Activated naive CD4-positive, alpha-beta T cell treated with anti-CD3 and anti-CD28 coated beads, Interleukin-2, amount 50 U/mL, for 24 hours (primary cell): ENCODE measurements around the gene PCDHGA1.
"Not testable (repeated sequence)": the region's sequence is repeated elsewhere in the genome, so short reads cannot be mapped to it uniquely, and the experiment has no call there.

Experiments
- H3K27ac Mint-ChIP-seq: one replicate; pipeline ENCODE4 v1.8.0; 2021; ENCODE audit warnings: mild to moderate bottlenecking, mixed read lengths
- H3K27me3 Mint-ChIP-seq: one replicate; pipeline ENCODE4 v1.8.0; 2021; ENCODE audit warnings: mixed read lengths
- H3K36me3 Mint-ChIP-seq: one replicate; pipeline ENCODE4 v1.8.0; 2021; ENCODE audit warnings: mixed read lengths
- H3K4me1 Mint-ChIP-seq: one replicate; pipeline ENCODE4 v1.8.0; 2021; ENCODE audit warnings: mixed read lengths
- H3K4me3 Mint-ChIP-seq: one replicate; pipeline ENCODE4 v1.8.0; 2021; ENCODE audit warnings: mild to moderate bottlenecking, mixed read lengths
- H3K9me3 Mint-ChIP-seq: one replicate; pipeline ENCODE4 v1.8.0; 2021; ENCODE audit warnings: mixed read lengths

Gene PCDHGA1

DNA sequence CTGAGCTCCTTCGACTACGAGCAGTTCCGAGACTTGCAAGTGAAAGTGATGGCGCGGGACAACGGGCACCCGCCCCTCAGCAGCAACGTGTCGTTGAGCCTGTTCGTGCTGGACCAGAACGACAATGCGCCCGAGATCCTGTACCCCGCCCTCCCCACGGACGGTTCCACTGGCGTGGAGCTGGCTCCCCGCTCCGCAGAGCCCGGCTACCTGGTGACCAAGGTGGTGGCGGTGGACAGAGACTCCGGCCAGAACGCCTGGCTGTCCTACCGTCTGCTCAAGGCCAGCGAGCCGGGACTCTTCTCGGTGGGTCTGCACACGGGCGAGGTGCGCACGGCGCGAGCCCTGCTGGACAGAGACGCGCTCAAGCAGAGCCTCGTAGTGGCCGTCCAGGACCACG, 102.0 kb downstream of the PCDHGA1 start:
- H3K27ac Mint-ChIP-seq = not testable (repeated sequence)
- H3K9me3 Mint-ChIP-seq = peaks cover 37% of the 10 kb centered on the region
- H3K4me1 Mint-ChIP-seq = peaks cover 16% of the 10 kb centered on the region
- H3K4me3 Mint-ChIP-seq = peak overlapping the region; percentile 30
- peaks cover 48% of the 10 kb centered on the region for H3K27me3 Mint-ChIP-seq
- H3K36me3 Mint-ChIP-seq = peaks cover 22% of the 10 kb centered on the region

DNA sequence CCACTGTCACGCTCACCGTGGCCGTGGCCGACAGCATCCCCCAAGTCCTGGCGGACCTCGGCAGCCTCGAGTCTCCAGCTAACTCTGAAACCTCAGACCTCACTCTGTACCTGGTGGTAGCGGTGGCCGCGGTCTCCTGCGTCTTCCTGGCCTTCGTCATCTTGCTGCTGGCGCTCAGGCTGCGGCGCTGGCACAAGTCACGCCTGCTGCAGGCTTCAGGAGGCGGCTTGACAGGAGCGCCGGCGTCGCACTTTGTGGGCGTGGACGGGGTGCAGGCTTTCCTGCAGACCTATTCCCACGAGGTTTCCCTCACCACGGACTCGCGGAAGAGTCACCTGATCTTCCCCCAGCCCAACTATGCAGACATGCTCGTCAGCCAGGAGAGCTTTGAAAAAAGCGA, 102.4 kb downstream of the PCDHGA1 start:
- peaks cover 37% of the 10 kb centered on the region for H3K9me3 Mint-ChIP-seq
- peaks cover 48% of the 10 kb centered on the region for H3K27me3 Mint-ChIP-seq
- H3K27ac Mint-ChIP-seq = peak overlapping the region; percentile 46
- H3K36me3 Mint-ChIP-seq = peaks cover 22% of the 10 kb centered on the region
- peaks cover 16% of the 10 kb centered on the region for H3K4me1 Mint-ChIP-seq
- H3K4me3 Mint-ChIP-seq = not testable (repeated sequence)

DNA sequence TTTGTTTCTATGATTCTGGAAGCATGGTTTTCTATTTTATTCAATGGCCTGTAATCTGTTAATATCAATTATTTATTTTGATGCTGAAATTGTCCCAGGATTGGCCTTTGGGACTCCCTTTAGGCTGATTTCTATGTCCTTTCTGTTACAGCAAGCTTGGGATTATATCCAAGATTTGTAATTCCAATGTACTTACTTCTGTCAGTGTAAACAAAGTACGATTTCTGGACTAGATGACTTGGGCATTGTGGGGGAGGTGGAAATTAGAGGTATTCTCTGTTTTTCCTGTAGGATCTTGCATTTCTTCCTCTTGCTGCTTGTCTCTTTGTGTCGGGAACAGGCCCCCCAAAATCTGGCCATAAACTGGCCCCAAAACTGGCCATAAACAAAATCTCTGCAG, 103.7 kb downstream of the PCDHGA1 start:
- Mint-ChIP-seq H3K36me3 (peaks cover 20% of the 10 kb centered on the region), H3K4me1 (peaks cover 16% of the 10 kb centered on the region), H3K27ac (no peak overlapping the region), H3K27me3 (peaks cover 44% of the 10 kb centered on the region), H3K4me3 (no peak overlapping the region), H3K9me3 (peaks cover 31% of the 10 kb centered on the region)

DNA sequence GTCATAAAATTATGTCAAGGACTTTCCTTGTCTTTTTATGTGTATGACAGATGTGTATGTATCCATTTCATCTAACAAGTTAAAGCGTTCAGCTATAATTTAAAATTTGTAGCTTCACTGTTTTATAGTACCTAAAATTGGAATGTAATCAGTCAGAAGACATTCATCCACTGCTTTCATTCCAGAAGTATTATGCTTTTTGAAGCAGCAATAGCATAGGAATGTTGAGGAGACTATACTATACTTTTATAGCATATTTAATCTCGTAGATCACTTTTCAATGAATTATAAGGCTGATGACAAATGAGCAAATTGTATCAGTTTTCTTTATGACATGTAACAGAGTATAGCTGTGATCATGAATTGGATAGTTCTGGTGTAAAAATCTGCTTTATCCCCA, 106.9 kb downstream of the PCDHGA1 start:
- Mint-ChIP-seq H3K4me3 (no peak overlapping the region), H3K27me3 (peaks cover 26% of the 10 kb centered on the region), H3K4me1 (no peaks in the 10 kb centered on the region), H3K9me3 (peaks cover 17% of the 10 kb centered on the region), H3K36me3 (peaks cover 9% of the 10 kb centered on the region), H3K27ac (no peak overlapping the region)

DNA sequence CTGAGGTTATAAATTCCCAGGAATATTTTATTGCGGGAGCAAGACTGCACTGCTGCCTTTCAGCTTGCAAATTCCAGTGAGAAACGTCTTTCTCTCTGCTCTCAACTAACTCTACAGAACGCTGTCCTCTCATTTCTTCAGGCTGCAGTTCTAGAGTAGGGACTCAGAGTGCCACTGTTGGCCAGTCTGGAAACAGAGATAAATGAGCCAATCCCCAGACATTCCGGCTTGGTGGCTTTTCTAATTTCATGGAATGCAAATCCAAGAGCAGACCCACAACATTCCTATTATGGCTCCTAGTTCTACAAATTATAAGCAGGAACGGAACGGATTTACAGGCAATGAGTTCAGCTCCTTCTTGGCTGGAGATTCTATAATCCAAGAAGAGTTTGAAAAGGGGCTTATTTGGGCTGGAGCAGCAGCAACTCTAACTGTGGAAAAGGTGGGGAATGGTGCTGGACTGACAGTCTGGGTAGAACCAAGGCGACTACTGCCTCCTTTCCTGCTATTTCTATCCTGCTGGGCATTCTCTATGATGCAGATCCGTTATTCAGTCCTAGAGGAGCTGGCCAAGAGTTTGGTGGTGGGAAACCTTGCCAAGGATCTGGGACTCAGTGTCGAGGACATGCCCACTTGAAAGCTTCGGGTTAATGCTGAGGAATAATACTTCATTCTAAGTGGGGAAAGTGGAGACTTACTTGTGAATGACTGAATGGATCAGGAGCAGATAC, 109.3 kb downstream of the PCDHGA1 start:
- Mint-ChIP-seq H3K4me1 (no peaks in the 10 kb centered on the region), H3K36me3 (peaks cover 1% of the 10 kb centered on the region), H3K27ac (no peak overlapping the region), H3K4me3 (no peak overlapping the region), H3K9me3 (peaks cover 17% of the 10 kb centered on the region), H3K27me3 (peaks cover 21% of the 10 kb centered on the region)

DNA sequence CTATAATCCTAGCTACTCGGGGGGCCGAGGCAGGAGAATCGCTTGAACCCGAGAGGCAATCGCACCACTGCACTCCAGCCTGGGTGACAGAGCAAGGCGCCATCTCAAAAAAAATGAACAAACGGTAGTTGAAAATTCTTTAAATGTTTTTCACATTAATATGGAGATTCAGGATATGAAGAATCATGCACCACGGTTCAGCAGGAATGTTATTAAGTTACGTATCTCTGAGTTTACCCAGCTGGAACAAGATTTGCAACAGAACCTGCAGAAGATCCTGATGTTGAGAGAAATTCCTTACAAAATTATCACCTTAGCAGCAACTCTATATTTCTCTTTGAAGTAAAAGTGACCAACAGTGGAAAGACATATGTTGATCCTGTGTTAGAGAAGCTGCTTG, 110.0 kb downstream of the PCDHGA1 start:
- Mint-ChIP-seq H3K4me3 (no peak overlapping the region), H3K36me3 (no peaks in the 10 kb centered on the region), H3K27ac (no peak overlapping the region), H3K27me3 (peaks cover 22% of the 10 kb centered on the region), H3K9me3 (peaks cover 12% of the 10 kb centered on the region), H3K4me1 (no peaks in the 10 kb centered on the region)

DNA sequence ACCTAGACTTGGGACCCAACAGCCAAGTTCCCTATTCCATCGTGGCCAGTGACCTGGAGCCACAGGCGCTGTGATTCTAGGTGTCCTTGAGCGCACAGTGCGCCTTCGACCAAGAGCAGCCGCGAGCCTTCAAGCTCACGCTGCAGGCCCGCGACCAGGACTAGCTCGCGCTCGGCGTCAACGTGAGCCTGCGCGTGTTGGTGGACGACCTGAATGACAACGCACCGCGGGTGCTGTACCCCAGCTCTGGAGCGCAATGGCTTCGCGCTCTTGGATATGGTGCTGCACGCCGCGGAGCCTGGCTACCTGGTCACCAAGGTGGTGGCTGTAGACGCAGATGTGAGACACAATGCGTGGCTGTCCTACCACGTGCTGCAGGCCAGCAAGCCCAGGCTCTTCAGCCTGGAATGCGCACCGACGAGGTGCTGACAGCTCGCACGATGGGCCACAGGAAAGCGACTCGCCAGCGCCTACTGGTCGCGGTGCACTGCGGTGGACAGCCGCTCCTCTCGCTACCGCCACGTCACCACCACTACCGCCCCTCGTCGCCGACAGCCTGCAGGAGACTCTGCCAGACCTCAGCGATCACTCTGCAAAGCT, 111.4 kb downstream of the PCDHGA1 start:
- H3K4me1 Mint-ChIP-seq = no peaks in the 10 kb centered on the region
- no peak overlapping the region for H3K4me3 Mint-ChIP-seq
- peaks cover 23% of the 10 kb centered on the region for H3K27me3 Mint-ChIP-seq
- no peak overlapping the region for H3K27ac Mint-ChIP-seq
- no peaks in the 10 kb centered on the region for H3K36me3 Mint-ChIP-seq
- H3K9me3 Mint-ChIP-seq = peaks cover 10% of the 10 kb centered on the region

DNA sequence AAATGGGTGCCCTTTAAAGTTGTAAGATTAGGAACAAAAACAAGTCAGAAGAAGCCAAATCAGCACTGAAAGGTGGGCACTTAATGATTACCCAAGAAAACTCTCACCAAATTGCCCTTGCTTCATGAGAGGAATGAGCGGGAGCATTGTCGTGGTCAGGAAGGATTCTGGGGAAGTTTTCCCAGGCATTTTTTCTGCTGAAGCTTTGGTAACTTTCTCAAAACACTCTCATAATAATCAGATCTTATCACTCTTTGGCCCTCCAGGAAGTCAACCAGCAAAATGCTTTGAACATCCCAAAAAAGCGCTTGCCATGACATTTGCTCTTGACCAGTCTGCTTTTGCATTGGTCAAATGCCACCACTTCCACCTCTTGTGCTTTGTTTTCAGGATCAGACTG, 135.0 kb downstream of the PCDHGA1 start:
- H3K9me3 Mint-ChIP-seq = no peaks in the 10 kb centered on the region

DNA sequence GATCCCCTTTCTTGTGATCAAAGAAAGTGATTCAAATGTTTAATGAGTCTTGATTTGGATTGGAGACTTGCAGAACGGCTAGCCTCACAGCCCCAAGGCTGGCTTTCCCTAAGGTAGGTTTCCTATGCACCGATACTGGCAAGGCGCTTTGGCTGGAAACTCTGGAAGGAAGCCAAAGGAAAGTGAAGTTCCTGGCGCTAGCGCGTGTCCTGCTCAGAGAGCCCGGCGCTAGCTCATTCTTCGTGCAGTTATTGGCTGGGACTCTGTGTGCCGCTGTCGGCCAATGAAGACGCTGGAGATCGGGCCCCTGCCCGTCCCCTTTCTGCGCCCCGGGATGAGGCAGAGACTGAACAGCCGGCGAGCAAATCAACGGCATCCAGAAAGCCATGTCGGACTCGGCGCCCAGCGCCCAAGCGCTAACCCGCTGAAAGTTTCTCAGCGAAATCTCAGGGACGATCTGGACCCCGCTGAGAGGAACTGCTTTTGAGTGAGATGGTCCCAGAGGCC, 145.4 kb downstream of the PCDHGA1 start, which contains the start of gene PCDHGC3:
TSS of gene PCDHGC3 (plus strand) at position 342 of the 507 bp plus-strand sequence. CDS start at position 493, 151 bp downstream.
- Mint-ChIP-seq H3K36me3 (peaks cover 2% of the 10 kb centered on the region), H3K4me1 (peaks cover 28% of the 10 kb centered on the region), H3K27me3 (peaks cover 47% of the 10 kb centered on the region), H3K9me3 (no peaks in the 10 kb centered on the region), H3K4me3 (peak within 1 kb of the TSS; percentile 94), H3K27ac (peak within 1 kb of the TSS; percentile 38)

More for the DNA sequence above, 135.0 kb downstream of the PCDHGA1 start:
- H3K36me3 Mint-ChIP-seq = peaks cover 4% of the 10 kb centered on the region
- H3K4me3 Mint-ChIP-seq = no peak overlapping the region
- no peaks in the 10 kb centered on the region for H3K4me1 Mint-ChIP-seq
- peaks cover 20% of the 10 kb centered on the region for H3K27me3 Mint-ChIP-seq
- no peak overlapping the region for H3K27ac Mint-ChIP-seq

DNA sequence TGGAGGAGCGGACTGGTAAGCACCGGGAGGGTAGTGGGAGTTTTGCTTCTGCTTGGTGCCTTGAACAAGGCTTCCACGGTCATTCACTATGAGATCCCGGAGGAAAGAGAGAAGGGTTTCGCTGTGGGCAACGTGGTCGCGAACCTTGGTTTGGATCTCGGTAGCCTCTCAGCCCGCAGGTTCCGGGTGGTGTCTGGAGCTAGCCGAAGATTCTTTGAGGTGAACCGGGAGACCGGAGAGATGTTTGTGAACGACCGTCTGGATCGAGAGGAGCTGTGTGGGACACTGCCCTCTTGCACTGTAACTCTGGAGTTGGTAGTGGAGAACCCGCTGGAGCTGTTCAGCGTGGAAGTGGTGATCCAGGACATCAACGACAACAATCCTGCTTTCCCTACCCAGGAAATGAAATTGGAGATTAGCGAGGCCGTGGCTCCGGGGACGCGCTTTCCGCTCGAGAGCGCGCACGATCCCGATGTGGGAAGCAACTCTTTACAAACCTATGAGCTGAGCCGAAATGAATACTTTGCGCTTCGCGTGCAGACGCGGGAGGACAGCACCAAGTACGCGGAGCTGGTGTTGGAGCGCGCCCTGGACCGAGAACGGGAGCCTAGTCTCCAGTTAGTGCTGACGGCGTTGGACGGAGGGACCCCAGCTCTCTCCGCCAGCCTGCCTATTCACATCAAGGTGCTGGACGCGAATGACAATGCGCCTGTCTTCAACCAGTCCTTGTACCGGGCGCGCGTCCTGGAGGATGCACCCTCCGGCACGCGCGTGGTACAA, 146.0 kb downstream of the PCDHGA1 start:
- H3K4me3 Mint-ChIP-seq = peak overlapping the region; percentile 94
- H3K36me3 Mint-ChIP-seq = peaks cover 2% of the 10 kb centered on the region
- peaks cover 28% of the 10 kb centered on the region for H3K4me1 Mint-ChIP-seq
- H3K9me3 Mint-ChIP-seq = no peaks in the 10 kb centered on the region
- H3K27ac Mint-ChIP-seq = peak overlapping the region; percentile 38
- peaks cover 49% of the 10 kb centered on the region for H3K27me3 Mint-ChIP-seq

DNA sequence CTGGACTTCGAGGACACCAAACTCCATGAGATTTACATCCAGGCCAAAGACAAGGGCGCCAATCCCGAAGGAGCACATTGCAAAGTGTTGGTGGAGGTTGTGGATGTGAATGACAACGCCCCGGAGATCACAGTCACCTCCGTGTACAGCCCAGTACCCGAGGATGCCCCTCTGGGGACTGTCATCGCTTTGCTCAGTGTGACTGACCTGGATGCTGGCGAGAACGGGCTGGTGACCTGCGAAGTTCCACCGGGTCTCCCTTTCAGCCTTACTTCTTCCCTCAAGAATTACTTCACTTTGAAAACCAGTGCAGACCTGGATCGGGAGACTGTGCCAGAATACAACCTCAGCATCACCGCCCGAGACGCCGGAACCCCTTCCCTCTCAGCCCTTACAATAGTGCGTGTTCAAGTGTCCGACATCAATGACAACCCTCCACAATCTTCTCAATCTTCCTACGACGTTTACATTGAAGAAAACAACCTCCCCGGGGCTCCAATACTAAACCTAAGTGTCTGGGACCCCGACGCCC, 146.8 kb downstream of the PCDHGA1 start:
- H3K4me3 Mint-ChIP-seq = peak overlapping the region; percentile 94
- no peaks in the 10 kb centered on the region for H3K9me3 Mint-ChIP-seq
- H3K36me3 Mint-ChIP-seq = peaks cover 2% of the 10 kb centered on the region
- peaks cover 28% of the 10 kb centered on the region for H3K4me1 Mint-ChIP-seq
- peaks cover 49% of the 10 kb centered on the region for H3K27me3 Mint-ChIP-seq
- no peak overlapping the region for H3K27ac Mint-ChIP-seq

DNA sequence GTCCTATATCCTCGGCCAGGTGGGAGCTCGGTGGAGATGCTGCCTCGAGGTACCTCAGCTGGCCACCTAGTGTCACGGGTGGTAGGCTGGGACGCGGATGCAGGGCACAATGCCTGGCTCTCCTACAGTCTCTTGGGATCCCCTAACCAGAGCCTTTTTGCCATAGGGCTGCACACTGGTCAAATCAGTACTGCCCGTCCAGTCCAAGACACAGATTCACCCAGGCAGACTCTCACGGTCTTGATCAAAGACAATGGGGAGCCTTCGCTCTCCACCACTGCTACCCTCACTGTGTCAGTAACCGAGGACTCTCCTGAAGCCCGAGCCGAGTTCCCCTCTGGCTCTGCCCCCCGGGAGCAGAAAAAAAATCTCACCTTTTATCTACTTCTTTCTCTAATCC, 147.5 kb downstream of the PCDHGA1 start:
- Mint-ChIP-seq H3K4me1 (peaks cover 28% of the 10 kb centered on the region), H3K4me3 (no peak overlapping the region), H3K9me3 (no peaks in the 10 kb centered on the region), H3K27ac (no peak overlapping the region), H3K36me3 (peaks cover 2% of the 10 kb centered on the region), H3K27me3 (peaks cover 55% of the 10 kb centered on the region)

DNA sequence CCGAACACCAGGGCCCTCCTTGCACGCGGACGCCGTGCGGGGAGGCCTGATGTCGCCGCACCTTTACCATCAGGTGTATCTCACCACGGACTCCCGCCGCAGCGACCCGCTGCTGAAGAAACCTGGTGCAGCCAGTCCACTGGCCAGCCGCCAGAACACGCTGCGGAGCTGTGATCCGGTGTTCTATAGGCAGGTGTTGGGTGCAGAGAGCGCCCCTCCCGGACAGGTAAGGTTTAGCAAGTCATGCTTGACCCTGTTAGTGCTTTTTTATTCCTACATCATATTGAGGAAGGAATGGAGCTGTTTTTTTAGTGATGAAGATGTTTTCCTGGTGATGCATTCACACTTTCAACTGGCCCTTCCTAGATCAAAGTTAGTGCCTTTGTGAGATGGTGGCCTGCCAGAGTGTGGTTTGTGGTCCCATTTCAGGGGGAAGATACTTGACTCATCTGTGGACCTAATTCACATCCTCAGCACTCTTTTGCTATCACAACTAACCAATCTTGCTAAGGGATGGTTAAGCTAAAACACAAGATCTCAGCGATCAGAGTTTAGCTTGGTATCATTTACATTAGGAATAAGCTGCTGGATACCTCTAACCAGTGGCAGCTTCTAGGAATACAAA, 148.1 kb downstream of the PCDHGA1 start:
- H3K4me3 Mint-ChIP-seq = no peak overlapping the region
- H3K27ac Mint-ChIP-seq = no peak overlapping the region
- peaks cover 58% of the 10 kb centered on the region for H3K27me3 Mint-ChIP-seq
- H3K36me3 Mint-ChIP-seq = peaks cover 2% of the 10 kb centered on the region
- peaks cover 28% of the 10 kb centered on the region for H3K4me1 Mint-ChIP-seq
- H3K9me3 Mint-ChIP-seq = no peaks in the 10 kb centered on the region

DNA sequence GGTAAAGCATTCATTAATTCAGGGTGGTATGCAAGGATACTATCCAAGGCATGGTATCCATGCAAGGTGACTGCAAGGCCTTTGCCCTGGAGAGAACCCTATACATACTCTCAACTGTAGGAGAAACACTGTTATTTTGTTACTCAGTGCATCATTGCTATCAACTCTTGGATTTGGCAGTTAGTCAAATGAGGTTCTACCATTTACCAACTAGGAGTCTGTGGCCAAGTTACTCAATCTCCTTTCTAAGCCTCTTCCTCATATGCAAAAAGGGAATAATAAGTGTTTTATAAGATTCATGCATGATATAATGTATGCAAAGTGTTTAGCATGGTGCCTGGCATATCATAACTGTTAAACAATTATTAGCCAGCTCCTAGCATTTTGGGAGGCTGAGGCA, 149.5 kb downstream of the PCDHGA1 start:
- Mint-ChIP-seq H3K27me3 (peaks cover 68% of the 10 kb centered on the region), H3K27ac (no peak overlapping the region), H3K4me3 (no peak overlapping the region), H3K36me3 (peaks cover 2% of the 10 kb centered on the region), H3K4me1 (peaks cover 35% of the 10 kb centered on the region), H3K9me3 (no peaks in the 10 kb centered on the region)

DNA sequence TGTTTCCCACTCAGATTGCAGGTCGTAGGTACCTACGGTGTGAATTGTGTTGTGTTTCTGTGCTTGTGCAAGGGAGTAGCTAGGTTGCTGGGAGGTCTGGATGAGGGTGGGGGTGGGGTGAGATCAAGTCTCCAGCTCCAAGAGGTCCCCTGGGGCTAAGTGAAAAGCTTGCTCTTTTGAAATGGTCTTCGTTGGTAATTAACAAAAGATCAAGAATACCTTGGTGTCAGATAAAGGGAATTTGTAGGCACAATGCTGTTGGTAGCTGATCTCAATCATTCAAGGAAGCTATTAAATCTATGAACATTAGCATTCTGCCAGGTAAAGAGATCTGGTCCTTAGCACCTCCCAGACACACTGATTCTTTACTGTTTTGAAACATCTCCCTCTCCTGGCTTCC, 153.6 kb downstream of the PCDHGA1 start:
- H3K9me3 Mint-ChIP-seq = no peaks in the 10 kb centered on the region
- no peak overlapping the region for H3K4me3 Mint-ChIP-seq
- H3K27ac Mint-ChIP-seq = no peak overlapping the region
- peaks cover 58% of the 10 kb centered on the region for H3K27me3 Mint-ChIP-seq
- peaks cover 14% of the 10 kb centered on the region for H3K4me1 Mint-ChIP-seq
- H3K36me3 Mint-ChIP-seq = no peaks in the 10 kb centered on the region
